ENCODE results near the gene LRMDA. TPM values are rescaled to one million over a fixed set of nuclear protein-coding genes. Genes with fewer than 3 reads are reported as not detected.

LRMDA gene
- polyA plus RNA-seq, 1 donor (not counting 4 experiments of a cell fraction or from before 2014, with no cell fraction given) = not detected

- H3K4me1 ChIP-seq (ENCODE audit: control insufficient read depth, extremely low read depth, insufficient read depth, low read length) = no peaks in the 10 kb centered on the region
- no peak overlapping the region for H3K4me2 ChIP-seq (ENCODE audit: control insufficient read depth, extremely low read depth, insufficient read depth, low read depth, low read length)
- H4K20me1 ChIP-seq (ENCODE audit: control insufficient read depth, extremely low read depth, insufficient read depth, low read length) = no peaks in the 10 kb centered on the region
- H3K9me1 ChIP-seq (ENCODE audit: control insufficient read depth, extremely low read depth, insufficient read depth, low read length) = no peaks in the 10 kb centered on the region
- no peak for DNase-seq (ENCODE audit: low read depth, low spot score)
- no peaks in the 10 kb centered on the region for H3K27me3 ChIP-seq (ENCODE audit: control insufficient read depth, extremely low read depth, insufficient read depth, low read length)
- no peaks in the 10 kb centered on the region for H3K79me2 ChIP-seq (ENCODE audit: control insufficient read depth, insufficient read depth, low read length)
- H3K9me3 ChIP-seq (ENCODE audit: control insufficient read depth, low read depth, low read length) = no peaks in the 10 kb centered on the region
- dilution Hi-C loops (cut with MboI; ENCODE audit: extremely low pct_ligation_motif_present, low sequenced_read_pairs) = no loop called here
- no peak overlapping the region for H3K27ac ChIP-seq (ENCODE audit: control insufficient read depth, insufficient read depth, low read length)
- no peaks in the 10 kb centered on the region for H3K36me3 ChIP-seq (ENCODE audit: control insufficient read depth in 2 of 2, extremely low read depth in 1 of 2, insufficient read depth in 2 of 2, low read length in 2 of 2)
- no peak for TF ChIP-seq EZH2 (IDR thresholded peaks at IDR 0.05; ENCODE audit: low read length)
- TF ChIP-seq CTCF (optimal IDR thresholded peaks at IDR 0.05 in 1 of 3, IDR thresholded peaks at IDR 0.05 in 1 of 3, conservative IDR thresholded peaks at IDR 0.05 in 1 of 3; ENCODE audit: extremely low read depth in 1 of 3, insufficient read depth in 2 of 3, low read length in 3 of 3) = no peak
- H3K4me3 ChIP-seq (ENCODE audit: control insufficient read depth in 2 of 3, extremely low read depth in 1 of 3, insufficient read depth in 2 of 3, low read depth in 1 of 3, low read length in 3 of 3) = no peak overlapping the region
- H3K9ac ChIP-seq (ENCODE audit: control insufficient read depth, extremely low read depth, insufficient read depth, low read length) = no peak overlapping the region
- no peak overlapping the region for H2AFZ ChIP-seq (ENCODE audit: control insufficient read depth, low read length)
- no peak for FAIRE-seq
Measured at GRCh38 chr10:76068856-76069255, 637.4 kb downstream of the LRMDA start.

GRCh38 chr10:76070916-76071315 lies 639.5 kb downstream of the LRMDA start:
- TF ChIP-seq EZH2 (IDR thresholded peaks at IDR 0.05; ENCODE audit: low read length) (no peak), CTCF (optimal IDR thresholded peaks at IDR 0.05 in 1 of 3, IDR thresholded peaks at IDR 0.05 in 1 of 3, conservative IDR thresholded peaks at IDR 0.05 in 1 of 3; ENCODE audit: extremely low read depth in 1 of 3, insufficient read depth in 2 of 3, low read length in 3 of 3) (no peak)
- Histone ChIP-seq H3K4me3 (ENCODE audit: control insufficient read depth in 2 of 3, extremely low read depth in 1 of 3, insufficient read depth in 2 of 3, low read depth in 1 of 3, low read length in 3 of 3) (no peak overlapping the region), H3K27me3 (ENCODE audit: control insufficient read depth, extremely low read depth, insufficient read depth, low read length) (no peaks in the 10 kb centered on the region), H3K9me3 (ENCODE audit: control insufficient read depth, low read depth, low read length) (no peaks in the 10 kb centered on the region), H4K20me1 (ENCODE audit: control insufficient read depth, extremely low read depth, insufficient read depth, low read length) (no peaks in the 10 kb centered on the region), H3K4me1 (ENCODE audit: control insufficient read depth, extremely low read depth, insufficient read depth, low read length) (no peaks in the 10 kb centered on the region), H3K27ac (ENCODE audit: control insufficient read depth, insufficient read depth, low read length) (no peak overlapping the region), H3K4me2 (ENCODE audit: control insufficient read depth, extremely low read depth, insufficient read depth, low read depth, low read length) (no peak overlapping the region), H2AFZ (ENCODE audit: control insufficient read depth, low read length) (no peak overlapping the region), H3K9me1 (ENCODE audit: control insufficient read depth, extremely low read depth, insufficient read depth, low read length) (no peaks in the 10 kb centered on the region), H3K36me3 (ENCODE audit: control insufficient read depth in 2 of 2, extremely low read depth in 1 of 2, insufficient read depth in 2 of 2, low read length in 2 of 2) (no peaks in the 10 kb centered on the region), H3K9ac (ENCODE audit: control insufficient read depth, extremely low read depth, insufficient read depth, low read length) (no peak overlapping the region), H3K79me2 (ENCODE audit: control insufficient read depth, insufficient read depth, low read length) (no peaks in the 10 kb centered on the region)
- DNase-seq (ENCODE audit: low read depth, low spot score) (no peak), FAIRE-seq (no peak)
- dilution Hi-C loops (cut with MboI; ENCODE audit: extremely low pct_ligation_motif_present, low sequenced_read_pairs) = no loop called here

Data from keratinocyte (primary cell).